GM12878 (cell line): Measurements from ENCODE around the gene AGAP1. TPM values are rescaled to one million over a fixed set of nuclear protein-coding genes. Genes with fewer than 3 reads are reported as not detected.

ENCODE experiments used
- ATAC-seq: fragments of 200-7000 bp; cut with Tn5 transposase; 3 replicates; pipeline ENCODE4 v1.9.1; 2020; ENCODE audit warnings: mild to moderate bottlenecking, moderate library complexity
- BruUV-seq: library from RNA; stranded (reverse); fragments of 400-500 nt; replicated peaks from 2 replicates; lab custom pipeline; 2021; lab: Mats Ljungman, UMichigan
- CTCF ChIA-PET: fragments of 300-600 bp; sonication (Branson Sonifier 250); formaldehyde crosslinking; extraction: SDS; loops from one replicate; lab custom pipeline; 2021; ENCODE audit warnings: inconsistent platforms; lab: Yijun Ruan, JAX
- POLR2A ChIA-PET: fragments of 350-600 bp; formaldehyde crosslinking; extraction: SDS; loops from one replicate; lab custom pipeline; 2021; ENCODE audit warnings: inconsistent platforms; lab: Charles Lee
- RAD21 ChIA-PET: fragments of 300-600 bp; sonication (Branson Sonifier 250); formaldehyde crosslinking; loops from one replicate; lab custom pipeline; 2023; ENCODE audit warnings: antibody characterized with exemption; ENCODE audit not compliant: unreplicated experiment; lab: Charles Lee
- SMC1A ChIA-PET: fragments of 300-600 bp; sonication (Branson Sonifier 250); formaldehyde crosslinking; loops from one replicate; lab custom pipeline; 2023; ENCODE audit not compliant: unreplicated experiment, uncharacterized antibody; lab: Charles Lee
- DNase-seq: peaks from one replicate; pipeline ENCODE4 v3.0.0-alpha.2; 2011; ENCODE audit warnings: low read depth, low spot score
- FAIRE-seq: peaks from 3 replicates; lab custom pipeline; 2011; peaks lifted over from hg19 to GRCh38; lab: Jason Lieb, UNC
- H2AFZ ChIP-seq: 2 replicates; pipeline ENCODE4 v1.6.0; 2011; ENCODE audit warnings: low read depth, low read length, control low read depth; ENCODE audit not compliant: control insufficient read depth
- H3K27ac ChIP-seq: 2 replicates; pipeline ENCODE4 v1.5.1; 2011; ENCODE audit warnings: control low read depth; ENCODE audit not compliant: control insufficient read depth, insufficient read depth
- H3K27me3 ChIP-seq, 2 experiments: replicated peaks in 1 of 2; 2 replicates each; pipeline versions ENCODE4 v1.6.0 to v1.6.1; 2011; ENCODE audit warnings: low read length in 1 of 2; ENCODE audit not compliant: control insufficient read depth in 2 of 2, insufficient read depth in 2 of 2
- H3K36me3 ChIP-seq, 2 experiments: 2 replicates each; pipeline ENCODE4 v1.5.1; 2011; ENCODE audit warnings: low read length in 1 of 2; ENCODE audit not compliant: control insufficient read depth in 2 of 2, insufficient read depth in 2 of 2
- H3K4me1 ChIP-seq: 2 replicates; pipeline ENCODE4 v1.6.1; 2011; ENCODE audit warnings: mild to moderate bottlenecking, low read length, moderate library complexity, mixed read lengths; ENCODE audit not compliant: control insufficient read depth, insufficient read depth
- H3K4me2 ChIP-seq: 2 replicates; pipeline ENCODE4 v1.6.0; 2011; ENCODE audit warnings: control low read depth; ENCODE audit not compliant: control insufficient read depth, insufficient read depth
- H3K4me3 ChIP-seq: fragments of 200-600 bp; sonication (generic); 2 replicates; pipeline ENCODE4 v1.5.1; 2016
- H3K79me2 ChIP-seq: 2 replicates; pipeline ENCODE4 v1.6.0; 2011; ENCODE audit warnings: low read length; ENCODE audit not compliant: control insufficient read depth, insufficient read depth
- H3K9ac ChIP-seq: 2 replicates; pipeline ENCODE4 v1.8.0; 2011; ENCODE audit warnings: low read length, control low read depth, mixed read lengths; ENCODE audit not compliant: control insufficient read depth, insufficient read depth
- H3K9me3 ChIP-seq: replicated peaks from 3 replicates; pipeline ENCODE4 v1.5.1; 2011; ENCODE audit warnings: mild to moderate bottlenecking, low read length; ENCODE audit not compliant: control insufficient read depth, insufficient read depth
- H4K20me1 ChIP-seq: 2 replicates; pipeline ENCODE4 v1.6.0; 2011; ENCODE audit not compliant: control insufficient read depth, insufficient read depth
- BHLHE40 ChIP-seq, 2 experiments: fragments of 450-650 bp in 1 of 2; IDR thresholded peaks; 2 replicates each; pipeline ENCODE4 v1.6.1; 2011 to 2017; ENCODE audit warnings: low read depth in 2 of 2, borderline replicate concordance in 1 of 2, improper control_type of control experiment in 1 of 2, low read length in 1 of 2, mild to moderate bottlenecking in 1 of 2
- CHD2 ChIP-seq: IDR thresholded peaks from 2 replicates; pipeline ENCODE4 v1.6.1; 2011; ENCODE audit warnings: low read depth, low read length, improper control_type of control experiment, borderline replicate concordance
- DPF2 ChIP-seq: fragments of 450-650 bp; IDR thresholded peaks from 2 replicates; pipeline ENCODE4 v1.6.1; 2017; ENCODE audit warnings: mild to moderate bottlenecking
- IKZF2 ChIP-seq, 2 experiments: fragments of 450-650 bp; IDR thresholded peaks; 2 replicates each; pipeline ENCODE4 v1.6.1; 2017; ENCODE audit warnings: mild to moderate bottlenecking in 2 of 2, moderate library complexity in 2 of 2
- MEF2A ChIP-seq: IDR thresholded peaks from 2 replicates; pipeline ENCODE4 v1.6.1; 2011; ENCODE audit warnings: low read depth, mild to moderate bottlenecking, low read length, moderate library complexity; ENCODE audit not compliant: insufficient read depth
- MXI1 ChIP-seq: fragments of 150-350 bp; IDR thresholded peaks from 2 replicates; pipeline ENCODE4 v1.6.1; 2011; ENCODE audit warnings: low read depth, mild to moderate bottlenecking, inconsistent platforms, low read length, improper control_type of control experiment
- MYC ChIP-seq: IDR thresholded peaks from 2 replicates; pipeline ENCODE4 v1.6.1; 2011; ENCODE audit warnings: mild to moderate bottlenecking, low read length, moderate library complexity, inconsistent platforms; ENCODE audit not compliant: insufficient read depth, insufficient replicate concordance, insufficient read length, severe bottlenecking
- POLR2A ChIP-seq: IDR thresholded peaks from 2 replicates; pipeline ENCODE4 v1.6.1; 2011; ENCODE audit warnings: low read depth, mild to moderate bottlenecking, low read length
- RELA ChIP-seq: fragments of 450-650 bp; IDR thresholded peaks from 2 replicates; pipeline ENCODE4 v1.8.0; 2014; ENCODE audit warnings: borderline replicate concordance; ENCODE audit not compliant: partially characterized antibody
- SIN3A ChIP-seq: IDR thresholded peaks from 2 replicates; pipeline ENCODE4 v1.6.1; 2012; ENCODE audit warnings: low read depth, low read length, improper control_type of control experiment
- TCF3 ChIP-seq: IDR thresholded peaks from 2 replicates; pipeline ENCODE4 v1.6.1; 2012; ENCODE audit warnings: low read depth, mild to moderate bottlenecking, low read length, borderline replicate concordance; ENCODE audit not compliant: insufficient read depth
- ZBED1 ChIP-seq: IDR thresholded peaks from 2 replicates; pipeline ENCODE4 v1.6.1; 2016; ENCODE audit warnings: borderline replicate concordance
- ZNF622 ChIP-seq: fragments of 450-650 bp; IDR thresholded peaks from 2 replicates; pipeline ENCODE4 v1.6.1; 2017; ENCODE audit warnings: mild to moderate bottlenecking, inconsistent platforms
- WGBS: methylation state at CpG from one replicate; pipeline ENCODE4 v1.1.6; 2016; ENCODE audit warnings: low lambda C conversion rate; ENCODE audit not compliant: insufficient replicate concordance, insufficient coverage; ENCODE audit errors: missing lambda C conversion rate; 5-methylcytosine and 5-hydroxymethylcytosine counted together
- in situ Hi-C: fragments of 300-500 bp; cut with MboI; formaldehyde crosslinking; loops from 9 replicates; pipeline ENCODE4 v1.14.3; 2018; ENCODE audit warnings: mixed read lengths
- intact Hi-C: fragments of 100-400 bp; cut with micrococcal nuclease; formaldehyde crosslinking; loops from one replicate; pipeline ENCODE4 v1.14.2; 2022; ENCODE audit not compliant: unreplicated experiment
- polyA plus RNA-seq, 11 experiments: library from polyadenylated mRNA; depleted of rRNA in 4 of 11; unstranded in 6 of 11; stranded (reverse) in 5 of 11; fragments of >200 nt; fragmentation: Nextera tagmentation in 4 of 11; fragmentation: Illumina TruSeq in 1 of 11; extraction: Ambion mirVana in 4 of 11; extraction: Trizol in 1 of 11; gene quantifications; 1 replicate in 1 of 11; 2 replicates in 10 of 11; pipeline versions ENCODE4 v1.2.1 to v1.2.3, GENCODE V29; 2011 to 2016; ENCODE audit warnings: inconsistent platforms in 2 of 11, missing spikeins in 2 of 11, low read depth in 1 of 11
- total RNA-seq, 4 experiments: library from RNA; depleted of rRNA in 3 of 4; stranded (reverse); fragments of >200 nt in 3 of 4; fragmentation: Illumina TruSeq in 1 of 4; extraction: Trizol in 1 of 4; gene quantifications; 2 replicates each; pipeline versions ENCODE4 v1.2.1 to v1.2.3, GENCODE V29; 2013 to 2021
- TF ChIP-seq, protein P1 (sequence below): fragments of 450-650 bp; formaldehyde crosslinking; IDR thresholded peaks from 2 replicates; pipeline ENCODE4 v1.5.0; 2022; ENCODE audit warnings: mild to moderate bottlenecking, missing genetic modification characterization
- TF ChIP-seq, protein P2 (sequence below): fragments of 450-650 bp; IDR thresholded peaks from 2 replicates; pipeline ENCODE4 v1.6.1; 2016; ENCODE audit warnings: mild to moderate bottlenecking, moderate library complexity, borderline replicate concordance

AGAP1 gene
- total and polyA plus RNA-seq, 10 of the 15 experiments (the other 5 are each of a cell fraction or from before 2014, with no cell fraction given), result 0.05 to 0.15 (median 0.06) TPM; not detected in 7

DNA sequence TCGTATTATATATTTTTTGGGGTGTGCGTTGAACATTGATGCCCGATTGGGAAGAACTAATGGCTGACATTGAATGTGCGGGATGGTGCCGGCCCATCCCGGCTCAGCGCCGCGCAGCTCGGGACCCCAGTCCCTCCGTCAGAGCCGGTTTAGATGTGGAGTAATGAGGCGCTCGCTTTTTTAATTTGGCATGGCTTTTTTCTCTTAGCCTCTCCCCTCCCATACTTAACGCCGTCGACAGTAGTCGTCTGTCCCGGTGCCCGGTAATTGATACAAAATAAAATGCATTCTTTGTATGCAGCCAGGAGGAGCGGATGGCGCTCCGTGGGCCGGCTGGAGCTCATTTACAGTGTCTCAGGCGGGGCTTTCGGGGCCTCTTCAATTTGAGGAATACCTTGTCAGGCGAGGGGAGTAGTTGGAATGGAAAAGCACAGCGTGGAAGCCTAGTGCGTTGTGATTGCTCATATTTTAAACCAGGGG is 465.1 kb downstream of the AGAP1 start (continued):
- TF ChIP-seq MYC, result no peak

DNA sequence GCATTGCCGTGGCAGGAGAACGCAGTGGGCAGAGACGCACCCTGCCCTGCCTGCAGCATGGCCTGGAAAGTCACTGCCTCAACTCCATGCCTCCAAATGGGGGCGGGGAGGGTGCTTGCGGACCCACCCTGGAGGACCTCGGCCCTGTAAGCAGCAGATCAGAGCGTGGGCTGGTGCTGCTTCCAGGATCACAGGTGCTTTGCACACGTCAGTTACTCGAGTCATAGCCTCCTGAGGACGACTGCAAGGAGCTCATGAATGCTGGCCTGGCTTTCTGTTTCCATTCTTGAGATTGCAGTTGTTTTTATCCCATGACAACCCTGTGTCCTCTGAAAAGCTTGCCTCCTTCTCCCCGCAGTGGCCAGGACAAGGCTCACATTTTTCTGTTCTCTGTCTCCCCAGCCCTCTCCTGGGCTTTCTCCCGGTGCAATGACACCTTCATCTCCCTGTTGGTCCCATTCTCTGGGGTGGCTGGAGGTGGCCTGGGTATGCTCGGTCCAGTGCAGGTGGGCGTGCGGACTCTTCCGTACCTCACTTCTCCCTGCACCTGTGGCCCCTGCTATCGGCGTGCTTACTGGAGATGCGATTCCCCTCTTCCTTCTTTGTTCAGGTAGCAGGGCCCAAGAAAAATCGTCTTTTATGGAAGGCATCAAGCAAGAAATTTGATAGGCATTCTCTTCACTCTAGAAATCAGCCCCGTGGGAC is 466.3 kb downstream of the AGAP1 start:
- ChIA-PET SMC1A (no interaction called here), CTCF (no interaction called here), POLR2A (no interaction called here), RAD21 (no interaction called here)
- Histone ChIP-seq H4K20me1 (no peaks in the 10 kb centered on the region), H3K27me3 (no peaks in the 10 kb centered on the region; a peak in 1 of 4 replicates), H3K4me3 (no peak overlapping the region), H3K79me2 (no peaks in the 10 kb centered on the region), H3K4me2 (no peak overlapping the region), H3K36me3 (no peaks in the 10 kb centered on the region), H2AFZ (no peak overlapping the region), H3K27ac (no peak overlapping the region), H3K4me1 (no peaks in the 10 kb centered on the region), H3K9ac (no peak overlapping the region), H3K9me3 (no peaks in the 10 kb centered on the region)
- DNase-seq, result no peak
- FAIRE-seq, result no peak
- no peak for ATAC-seq
- 38% methylated on average over 19 of the region's 21 CpGs for WGBS
- intact Hi-C loops, result no loop called here
- BruUV-seq, result no TSS peak
- in situ Hi-C loops, result no loop called here
- TF ChIP-seq TCF3 (no peak), ZNF622 (no peak), RELA (no peak), DPF2 (no peak), ZBED1 (no peak), CHD2 (no peak), POLR2A (no peak), MEF2A (no peak), BHLHE40 (IDR thresholded peaks at IDR 0.05; ENCODE audit: borderline replicate concordance in 1 of 2, low read depth in 2 of 2, low read length in 1 of 2) (no peak), MXI1 (no peak), SIN3A (no peak), IKZF2 (IDR thresholded peaks at IDR 0.05) (no peak)
- TF ChIP-seq, protein P1, sequence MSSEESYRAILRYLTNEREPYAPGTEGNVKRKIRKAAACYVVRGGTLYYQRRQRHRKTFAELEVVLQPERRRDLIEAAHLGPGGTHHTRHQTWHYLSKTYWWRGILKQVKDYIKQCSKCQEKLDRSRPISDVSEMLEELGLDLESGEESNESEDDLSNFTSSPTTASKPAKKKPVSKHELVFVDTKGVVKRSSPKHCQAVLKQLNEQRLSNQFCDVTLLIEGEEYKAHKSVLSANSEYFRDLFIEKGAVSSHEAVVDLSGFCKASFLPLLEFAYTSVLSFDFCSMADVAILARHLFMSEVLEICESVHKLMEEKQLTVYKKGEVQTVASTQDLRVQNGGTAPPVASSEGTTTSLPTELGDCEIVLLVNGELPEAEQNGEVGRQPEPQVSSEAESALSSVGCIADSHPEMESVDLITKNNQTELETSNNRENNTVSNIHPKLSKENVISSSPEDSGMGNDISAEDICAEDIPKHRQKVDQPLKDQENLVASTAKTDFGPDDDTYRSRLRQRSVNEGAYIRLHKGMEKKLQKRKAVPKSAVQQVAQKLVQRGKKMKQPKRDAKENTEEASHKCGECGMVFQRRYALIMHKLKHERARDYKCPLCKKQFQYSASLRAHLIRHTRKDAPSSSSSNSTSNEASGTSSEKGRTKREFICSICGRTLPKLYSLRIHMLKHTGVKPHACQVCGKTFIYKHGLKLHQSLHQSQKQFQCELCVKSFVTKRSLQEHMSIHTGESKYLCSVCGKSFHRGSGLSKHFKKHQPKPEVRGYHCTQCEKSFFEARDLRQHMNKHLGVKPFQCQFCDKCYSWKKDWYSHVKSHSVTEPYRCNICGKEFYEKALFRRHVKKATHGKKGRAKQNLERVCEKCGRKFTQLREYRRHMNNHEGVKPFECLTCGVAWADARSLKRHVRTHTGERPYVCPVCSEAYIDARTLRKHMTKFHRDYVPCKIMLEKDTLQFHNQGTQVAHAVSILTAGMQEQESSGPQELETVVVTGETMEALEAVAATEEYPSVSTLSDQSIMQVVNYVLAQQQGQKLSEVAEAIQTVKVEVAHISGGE (CRISPR knock-in tag), result no peak
- TF ChIP-seq, protein P2, sequence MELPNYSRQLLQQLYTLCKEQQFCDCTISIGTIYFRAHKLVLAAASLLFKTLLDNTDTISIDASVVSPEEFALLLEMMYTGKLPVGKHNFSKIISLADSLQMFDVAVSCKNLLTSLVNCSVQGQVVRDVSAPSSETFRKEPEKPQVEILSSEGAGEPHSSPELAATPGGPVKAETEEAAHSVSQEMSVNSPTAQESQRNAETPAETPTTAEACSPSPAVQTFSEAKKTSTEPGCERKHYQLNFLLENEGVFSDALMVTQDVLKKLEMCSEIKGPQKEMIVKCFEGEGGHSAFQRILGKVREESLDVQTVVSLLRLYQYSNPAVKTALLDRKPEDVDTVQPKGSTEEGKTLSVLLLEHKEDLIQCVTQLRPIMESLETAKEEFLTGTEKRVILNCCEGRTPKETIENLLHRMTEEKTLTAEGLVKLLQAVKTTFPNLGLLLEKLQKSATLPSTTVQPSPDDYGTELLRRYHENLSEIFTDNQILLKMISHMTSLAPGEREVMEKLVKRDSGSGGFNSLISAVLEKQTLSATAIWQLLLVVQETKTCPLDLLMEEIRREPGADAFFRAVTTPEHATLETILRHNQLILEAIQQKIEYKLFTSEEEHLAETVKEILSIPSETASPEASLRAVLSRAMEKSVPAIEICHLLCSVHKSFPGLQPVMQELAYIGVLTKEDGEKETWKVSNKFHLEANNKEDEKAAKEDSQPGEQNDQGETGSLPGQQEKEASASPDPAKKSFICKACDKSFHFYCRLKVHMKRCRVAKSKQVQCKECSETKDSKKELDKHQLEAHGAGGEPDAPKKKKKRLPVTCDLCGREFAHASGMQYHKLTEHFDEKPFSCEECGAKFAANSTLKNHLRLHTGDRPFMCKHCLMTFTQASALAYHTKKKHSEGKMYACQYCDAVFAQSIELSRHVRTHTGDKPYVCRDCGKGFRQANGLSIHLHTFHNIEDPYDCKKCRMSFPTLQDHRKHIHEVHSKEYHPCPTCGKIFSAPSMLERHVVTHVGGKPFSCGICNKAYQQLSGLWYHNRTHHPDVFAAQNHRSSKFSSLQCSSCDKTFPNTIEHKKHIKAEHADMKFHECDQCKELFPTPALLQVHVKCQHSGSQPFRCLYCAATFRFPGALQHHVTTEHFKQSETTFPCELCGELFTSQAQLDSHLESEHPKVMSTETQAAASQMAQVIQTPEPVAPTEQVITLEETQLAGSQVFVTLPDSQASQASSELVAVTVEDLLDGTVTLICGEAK, result no peak
